HG02571 (cell line): ENCODE measurements around the gene APOL5.
"Not testable (repeated sequence)": the region's sequence is repeated elsewhere in the genome, so short reads cannot be mapped to it uniquely, and the experiment has no call there.

ENCODE experiments used
- ATAC-seq: cut with Tn5 transposase; IDR thresholded peaks from one replicate; pipeline ENCODE4 v1.9.1; 2021; ENCODE audit warnings: mild to moderate bottlenecking, moderate library complexity; ENCODE audit not compliant: unreplicated experiment

The APOL5 gene

GRCh38 chr22:35717572-35717971 lies at the start of gene APOL5:
TSS of gene APOL5 (plus strand) at chr22:35717872. CDS start at chr22:35717872, 0 bp downstream.
- no peak for ATAC-seq

DNA sequence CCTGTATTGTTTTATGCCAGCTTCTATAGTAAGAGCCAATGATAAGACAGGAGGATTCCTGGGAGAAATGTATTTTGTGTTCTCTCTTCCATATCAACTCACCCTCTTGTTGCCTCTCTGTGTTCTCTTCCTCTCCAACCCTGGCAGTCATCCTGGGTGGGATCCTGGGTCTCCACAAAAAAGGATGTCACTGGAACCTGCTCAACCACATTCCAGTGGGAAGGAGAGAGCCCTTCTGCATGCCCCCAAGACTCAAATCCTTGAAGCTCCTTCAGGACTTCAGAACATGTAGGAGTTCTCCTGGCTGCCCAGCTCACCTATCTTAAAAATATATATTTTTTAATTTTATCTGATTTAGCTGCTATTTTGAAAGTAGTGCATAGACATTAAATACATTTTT lies 43.3 kb upstream of the APOL5 start:
- no peak for ATAC-seq

DNA sequence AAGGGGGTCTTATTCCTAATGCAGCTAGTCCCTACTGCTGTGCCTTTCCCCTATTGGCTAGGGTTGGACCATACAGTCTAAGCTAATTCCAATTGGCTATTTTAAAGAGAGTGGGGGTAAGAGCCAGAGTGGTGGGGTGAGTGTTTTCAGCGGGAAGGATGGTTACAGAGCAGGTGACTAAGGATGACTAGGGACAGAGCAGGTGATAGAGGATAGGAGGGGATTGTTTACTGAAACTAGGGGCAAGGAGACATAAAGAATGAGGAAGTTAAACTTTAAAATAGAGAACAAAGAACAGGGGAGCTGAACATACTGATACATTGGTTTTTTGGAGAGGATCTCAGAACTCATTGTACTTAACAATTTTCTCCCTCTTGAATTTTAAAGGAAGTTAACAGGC lies 41.6 kb upstream of the APOL5 start:
- not testable (repeated sequence) for ATAC-seq

DNA sequence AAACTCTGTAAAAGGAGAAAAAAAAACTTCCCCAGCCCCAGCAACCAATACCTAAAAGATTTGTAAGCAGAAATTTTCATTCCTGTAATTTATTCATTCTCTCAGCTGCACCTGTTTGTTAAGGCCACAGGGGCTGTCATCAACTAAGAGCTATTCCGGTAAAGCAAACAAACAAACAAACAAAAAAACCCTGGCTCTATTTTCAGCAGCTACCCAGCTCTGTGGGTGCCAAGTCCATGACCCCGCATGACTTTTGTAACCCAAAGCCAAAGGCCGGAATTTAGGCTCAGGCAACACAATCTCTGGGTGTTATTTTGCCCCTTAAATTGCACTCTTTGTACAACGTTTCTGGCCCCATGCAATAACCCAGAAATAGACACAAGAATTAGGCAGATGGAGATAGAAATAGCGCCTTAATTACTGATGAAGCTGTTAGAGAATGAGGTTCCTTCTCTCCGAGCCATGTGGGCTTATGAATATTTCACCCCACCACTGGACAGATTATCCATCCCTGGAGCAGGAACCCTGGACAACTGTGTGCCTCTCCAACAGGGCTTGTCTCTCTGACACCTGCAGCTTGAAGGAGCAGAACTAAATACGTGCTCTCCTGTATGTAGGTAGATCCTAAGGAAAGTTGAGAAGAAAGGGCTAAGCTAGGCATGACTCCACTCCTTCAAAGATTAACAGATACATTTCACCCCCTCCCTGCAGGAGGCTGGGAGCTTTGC lies 40.0 kb upstream of the APOL5 start:
- ATAC-seq, result no peak

GRCh38 chr22:35678836-35679235 lies 38.8 kb upstream of the APOL5 start:
- no peak for ATAC-seq

DNA sequence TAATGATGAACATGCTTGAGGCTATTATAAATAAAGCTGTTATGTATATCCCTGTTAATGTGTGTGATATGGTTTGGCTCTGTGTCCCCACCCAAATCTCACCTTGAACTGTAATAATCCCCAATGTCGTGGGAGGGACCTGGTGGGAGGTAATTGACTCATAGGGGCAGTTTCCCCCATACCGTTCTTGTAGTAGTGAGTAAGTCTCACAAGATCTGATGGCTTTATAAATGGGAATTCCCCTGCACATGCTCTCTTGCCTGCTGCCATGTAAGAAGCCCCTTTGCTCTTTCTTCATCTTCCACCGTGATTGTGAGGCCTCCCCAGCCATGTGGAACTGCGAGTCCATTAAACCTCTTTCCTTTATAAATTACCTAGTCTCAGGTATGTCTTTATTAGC lies 38.2 kb upstream of the APOL5 start:
- not testable (repeated sequence) for ATAC-seq

GRCh38 chr22:35681454-35682052 lies 36.1 kb upstream of the APOL5 start:
- no peak for ATAC-seq

DNA sequence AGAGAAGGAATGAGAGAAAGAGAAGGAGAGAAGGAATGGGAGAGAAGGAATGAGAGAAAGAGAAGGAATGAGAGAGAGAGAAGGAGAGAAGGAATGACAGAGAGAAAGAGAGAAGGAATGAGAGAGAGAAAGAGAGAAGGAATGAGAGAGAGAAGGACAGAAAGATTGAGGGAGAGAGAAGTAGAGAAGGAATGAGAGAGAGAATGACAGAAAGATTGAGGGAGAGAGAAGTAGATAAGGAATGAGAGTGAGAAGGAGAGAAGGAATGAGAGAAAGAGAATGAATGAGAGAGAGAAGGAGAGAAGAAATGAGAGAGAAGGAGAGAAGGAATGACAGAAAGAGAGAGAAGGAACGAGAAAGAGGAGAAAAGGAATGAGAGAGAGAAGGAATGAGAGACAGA lies 34.1 kb upstream of the APOL5 start:
- ATAC-seq, result no peak

GRCh38 chr22:35684270-35684700 lies 33.4 kb upstream of the APOL5 start:
- ATAC-seq, result no peak

DNA sequence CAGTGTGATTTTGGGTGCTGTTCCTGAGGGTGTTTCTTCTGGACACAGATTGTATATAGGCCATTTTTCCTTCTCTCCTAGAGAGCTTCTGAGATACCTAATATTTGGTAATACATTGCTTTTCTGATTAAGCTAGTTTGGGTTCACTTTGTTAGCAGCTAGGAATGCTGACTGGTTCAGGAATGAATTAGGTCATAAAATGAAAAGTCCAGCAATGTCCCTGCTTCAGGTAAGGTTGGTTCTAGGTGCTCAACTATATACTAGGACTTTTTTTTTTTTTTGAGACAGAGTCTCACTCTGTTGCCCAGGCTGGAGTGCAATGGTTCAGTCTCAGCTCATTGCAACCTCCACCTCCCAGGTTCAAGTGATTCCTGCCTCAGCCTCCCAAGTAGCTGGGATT lies 32.9 kb upstream of the APOL5 start:
- ATAC-seq, result no peak

- no peak for ATAC-seq
These were observed 31.9 kb upstream of the APOL5 start for GRCh38 chr22:35685731-35686130.

GRCh38 chr22:35686298-35686697 lies 31.4 kb upstream of the APOL5 start:
- ATAC-seq, result no peak

GRCh38 chr22:35687461-35687860 lies 30.2 kb upstream of the APOL5 start:
- no peak for ATAC-seq

GRCh38 chr22:35688913-35689675 lies 28.6 kb upstream of the APOL5 start:
- ATAC-seq, result no peak

GRCh38 chr22:35690001-35690400 lies 27.7 kb upstream of the APOL5 start:
- ATAC-seq, result no peak

DNA sequence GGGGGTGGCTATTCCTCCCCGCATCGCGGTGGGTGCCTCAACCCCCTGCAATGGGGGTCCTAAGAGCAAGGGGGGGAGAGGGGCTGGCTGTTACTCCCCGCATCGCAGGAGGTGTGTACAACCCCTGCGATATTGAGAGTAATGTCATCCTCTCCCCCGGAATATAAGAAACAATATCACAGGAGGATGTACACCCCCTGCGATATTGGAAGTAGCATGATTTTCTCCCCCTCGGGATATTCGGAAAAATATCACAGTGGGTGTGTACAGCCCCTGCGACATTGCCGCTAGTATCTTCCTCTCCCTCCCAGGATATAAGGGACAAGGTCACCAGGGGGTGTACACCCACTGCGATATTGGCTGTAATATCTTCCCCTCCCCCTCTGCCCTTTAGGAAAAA lies 22.5 kb upstream of the APOL5 start:
- no peak for ATAC-seq

DNA sequence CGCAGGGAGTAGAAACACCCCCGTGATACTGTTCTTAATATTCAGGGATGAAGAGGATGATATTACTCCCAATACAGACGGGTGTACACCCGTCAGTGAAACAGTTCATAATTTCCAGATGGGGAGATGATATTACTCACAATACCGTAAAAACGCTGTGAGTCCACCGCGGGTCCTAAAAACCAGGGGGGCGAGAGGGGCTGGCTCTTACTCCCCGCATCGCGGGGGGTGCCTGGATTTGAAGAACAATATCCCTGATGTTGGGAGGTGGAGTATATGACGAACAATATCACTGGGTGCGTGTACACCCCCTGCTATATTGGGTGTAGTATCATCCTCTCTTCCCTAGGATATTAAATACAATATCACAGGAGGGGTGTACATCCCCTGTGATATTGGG lies 20.5 kb upstream of the APOL5 start:
- no peak for ATAC-seq

- not testable (repeated sequence) for ATAC-seq
These were observed 17.8 kb upstream of the APOL5 start for GRCh38 chr22:35699852-35700251.

- no peak for ATAC-seq
These were observed 13.6 kb upstream of the APOL5 start for GRCh38 chr22:35703861-35704584.

DNA sequence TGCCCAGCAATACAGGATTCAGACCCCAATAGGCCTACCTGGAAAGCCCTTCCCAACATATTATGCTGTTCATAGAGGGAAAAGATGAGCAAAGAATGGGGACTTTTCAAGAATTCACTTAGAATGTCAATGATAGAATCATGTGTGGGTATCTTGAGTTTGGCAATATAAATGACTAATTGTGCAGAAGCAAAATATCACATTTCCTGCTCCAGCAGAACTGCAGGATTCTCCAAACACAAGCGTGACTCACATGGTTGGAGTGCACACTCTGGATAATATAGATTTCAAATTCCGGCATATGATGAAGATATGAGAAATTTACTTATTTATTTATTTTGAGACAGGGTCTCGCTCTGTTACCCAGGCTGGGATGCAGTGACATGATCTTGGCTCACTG lies 12.5 kb upstream of the APOL5 start:
- no peak for ATAC-seq

DNA sequence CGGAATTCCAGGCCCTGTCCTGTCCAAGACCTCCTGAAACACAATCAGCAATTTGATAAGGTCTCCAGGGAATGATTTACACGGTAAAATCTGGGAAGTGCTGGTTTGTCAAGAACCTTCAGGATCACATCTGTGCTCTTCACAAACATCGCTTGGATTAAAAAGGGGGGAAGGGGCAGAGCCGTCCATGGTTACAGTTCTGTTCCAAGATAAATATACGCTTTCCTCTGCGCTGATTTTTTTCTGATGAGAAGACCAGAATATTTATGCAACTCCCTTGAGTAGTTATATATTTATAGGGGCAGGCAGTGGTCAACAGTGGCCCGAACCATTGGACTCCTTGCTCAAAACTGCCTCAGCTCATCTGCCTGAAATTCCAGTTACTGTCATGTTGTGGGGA lies 9.2 kb upstream of the APOL5 start:
- no peak for ATAC-seq
